PC-9 (cell line): ENCODE measurements around the gene MOB3C.

Experiments
- EZH2 ChIP-seq: fragments of 200-600 bp; sonication (generic); IDR thresholded peaks from 2 replicates; pipeline ENCODE4 v1.8.0; 2017; ENCODE audit warnings: antibody characterized with exemption, low read depth
- TF ChIP-seq, protein P1 (sequence below): fragments of 200-600 bp; sonication (generic); conservative IDR thresholded peaks from 2 replicates; pipeline ENCODE4 v1.6.1; 2017; ENCODE audit warnings: mixed run types, antibody characterized with exemption, mild to moderate bottlenecking, moderate library complexity

GRCh38 chr1:46642115-46642680, 25.6 kb upstream of the MOB3C start:
- TF ChIP-seq, protein P1, sequence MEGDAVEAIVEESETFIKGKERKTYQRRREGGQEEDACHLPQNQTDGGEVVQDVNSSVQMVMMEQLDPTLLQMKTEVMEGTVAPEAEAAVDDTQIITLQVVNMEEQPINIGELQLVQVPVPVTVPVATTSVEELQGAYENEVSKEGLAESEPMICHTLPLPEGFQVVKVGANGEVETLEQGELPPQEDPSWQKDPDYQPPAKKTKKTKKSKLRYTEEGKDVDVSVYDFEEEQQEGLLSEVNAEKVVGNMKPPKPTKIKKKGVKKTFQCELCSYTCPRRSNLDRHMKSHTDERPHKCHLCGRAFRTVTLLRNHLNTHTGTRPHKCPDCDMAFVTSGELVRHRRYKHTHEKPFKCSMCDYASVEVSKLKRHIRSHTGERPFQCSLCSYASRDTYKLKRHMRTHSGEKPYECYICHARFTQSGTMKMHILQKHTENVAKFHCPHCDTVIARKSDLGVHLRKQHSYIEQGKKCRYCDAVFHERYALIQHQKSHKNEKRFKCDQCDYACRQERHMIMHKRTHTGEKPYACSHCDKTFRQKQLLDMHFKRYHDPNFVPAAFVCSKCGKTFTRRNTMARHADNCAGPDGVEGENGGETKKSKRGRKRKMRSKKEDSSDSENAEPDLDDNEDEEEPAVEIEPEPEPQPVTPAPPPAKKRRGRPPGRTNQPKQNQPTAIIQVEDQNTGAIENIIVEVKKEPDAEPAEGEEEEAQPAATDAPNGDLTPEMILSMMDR, result no peak
- TF ChIP-seq EZH2, result no peak
